Neural progenitor cell (in vitro differentiated cells): ENCODE data around the gene TNFRSF25. TPM values are rescaled to one million over a fixed set of nuclear protein-coding genes. Genes with fewer than 3 reads are reported as not detected.

ENCODE experiments used
- DNase-seq: peaks from one replicate; pipeline ENCODE4 v3.0.0-alpha.2; 2016; ENCODE audit warnings: low spot score
- H2AFZ ChIP-seq: fragments of 200-600 bp; sonication (generic); replicated peaks from 2 replicates; pipeline ENCODE4 v1.6.1; 2016; ENCODE audit warnings: antibody characterized with exemption
- H3F3A ChIP-seq: fragments of 200-600 bp; sonication (generic); 2 replicates; pipeline ENCODE4 v1.6.1; 2016; ENCODE audit warnings: antibody characterized with exemption, low read depth
- H3K27ac ChIP-seq: fragments of 200-600 bp; sonication (generic); 2 replicates; pipeline ENCODE4 v1.5.1; 2016; ENCODE audit warnings: mild to moderate bottlenecking
- H3K27me3 ChIP-seq: fragments of 200-600 bp; sonication (generic); 2 replicates; pipeline ENCODE4 v1.6.1; 2016; ENCODE audit warnings: mild to moderate bottlenecking, moderate library complexity
- H3K36me3 ChIP-seq: fragments of 200-600 bp; sonication (generic); 2 replicates; pipeline ENCODE4 v1.5.1; 2016
- H3K4me1 ChIP-seq: fragments of 200-600 bp; sonication (generic); 2 replicates; pipeline ENCODE4 v1.6.1; 2016; ENCODE audit warnings: mixed run types
- H3K4me2 ChIP-seq: fragments of 200-600 bp; sonication (generic); 2 replicates; pipeline ENCODE4 v1.6.1; 2016
- H3K4me3 ChIP-seq: fragments of 200-600 bp; sonication (generic); 2 replicates; pipeline ENCODE4 v1.5.1; 2016
- H3K79me2 ChIP-seq: fragments of 200-600 bp; sonication (generic); 2 replicates; pipeline ENCODE4 v1.6.1; 2016; ENCODE audit warnings: low read depth
- H3K9ac ChIP-seq: fragments of 200-600 bp; sonication (generic); 2 replicates; pipeline ENCODE4 v1.6.1; 2016
- H3K9me3 ChIP-seq: fragments of 200-600 bp; sonication (generic); 2 replicates; pipeline ENCODE4 v1.5.1; 2016; ENCODE audit warnings: low read depth
- H4K20me1 ChIP-seq: fragments of 200-600 bp; sonication (generic); 2 replicates; pipeline ENCODE4 v1.6.1; 2016; ENCODE audit warnings: low read depth
- H3K27ac Mint-ChIP-seq: 3 replicates; pipeline ENCODE4 v1.8.0; 2021; ENCODE audit warnings: mixed read lengths
- H3K27me3 Mint-ChIP-seq: 2 replicates; pipeline ENCODE4 v1.8.0; 2022; ENCODE audit warnings: low read depth, mild to moderate bottlenecking, inconsistent platforms, moderate library complexity, mixed read lengths; ENCODE audit not compliant: insufficient read depth
- H3K36me3 Mint-ChIP-seq: 3 replicates; pipeline ENCODE4 v1.8.0; 2021; ENCODE audit warnings: mixed read lengths
- H3K4me1 Mint-ChIP-seq: 3 replicates; pipeline ENCODE4 v1.8.0; 2021; ENCODE audit warnings: mixed read lengths
- H3K4me3 Mint-ChIP-seq: 3 replicates; pipeline ENCODE4 v1.8.0; 2021; ENCODE audit warnings: mild to moderate bottlenecking, moderate library complexity, mixed read lengths
- H3K9me3 Mint-ChIP-seq: 3 replicates; pipeline ENCODE4 v1.8.0; 2020; ENCODE audit warnings: mixed read lengths
- EZH2 ChIP-seq: fragments of 200-600 bp; sonication (generic); IDR thresholded peaks from 2 replicates; pipeline ENCODE4 v1.6.1; 2017; ENCODE audit warnings: antibody characterized with exemption, mild to moderate bottlenecking, moderate library complexity
- EZH2phosphoT487 ChIP-seq: fragments of 200-600 bp; sonication (generic); IDR thresholded peaks from 2 replicates; pipeline ENCODE4 v1.6.1; 2017; ENCODE audit warnings: antibody characterized with exemption
- total RNA-seq: library from RNA; depleted of rRNA; stranded (reverse); fragments of >200 nt; gene quantifications from 2 replicates; pipeline ENCODE4 v1.2.3, GENCODE V29; 2015; ENCODE audit warnings: low replicate concordance
- TF ChIP-seq, protein P1 (sequence below): fragments of 200-600 bp; sonication (generic); IDR thresholded peaks from 2 replicates; pipeline ENCODE4 v1.5.1; 2017; ENCODE audit warnings: antibody characterized with exemption, mild to moderate bottlenecking

The TNFRSF25 gene
- total RNA-seq, 1 donor from 2014 or later: 15.6 TPM

DNA sequence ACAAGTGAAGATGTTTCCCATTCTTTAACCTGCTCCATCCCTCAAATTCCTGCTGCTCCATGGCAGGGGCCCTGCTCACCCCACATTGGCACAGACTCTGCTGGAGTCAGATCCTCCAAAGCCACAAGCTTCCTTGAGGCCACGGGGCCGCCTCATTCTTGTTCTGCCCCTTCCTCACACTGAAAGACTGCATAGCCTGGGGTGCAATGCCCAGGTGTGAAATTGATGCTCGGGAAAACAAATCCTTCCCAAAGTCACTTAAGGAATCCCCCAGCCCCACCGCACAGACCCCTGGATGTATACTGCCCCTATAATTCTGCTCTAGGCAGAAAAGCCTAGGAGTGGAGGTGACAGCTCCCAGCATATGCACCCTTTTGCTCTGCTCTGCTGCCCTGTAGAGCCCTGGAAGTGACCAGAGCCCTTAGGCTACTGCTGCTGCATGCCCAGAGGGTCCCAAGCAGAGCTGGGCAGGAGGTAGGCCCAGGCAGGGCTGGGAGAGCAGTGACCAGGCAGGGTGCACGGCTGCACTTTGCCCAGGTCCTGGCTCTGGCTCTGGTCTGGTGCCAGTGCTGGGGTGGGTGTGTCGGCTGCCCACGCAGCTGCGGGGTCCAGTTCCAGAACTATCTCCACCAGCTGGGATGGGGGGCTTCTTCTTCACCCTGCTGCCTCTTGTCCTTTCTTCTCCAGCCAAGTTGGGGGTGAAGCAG is 47.9 kb downstream of the TNFRSF25 start:
- Mint-ChIP-seq H3K36me3 (no peaks in the 10 kb centered on the region), H3K27me3 (peaks cover 63% of the 10 kb centered on the region)

DNA sequence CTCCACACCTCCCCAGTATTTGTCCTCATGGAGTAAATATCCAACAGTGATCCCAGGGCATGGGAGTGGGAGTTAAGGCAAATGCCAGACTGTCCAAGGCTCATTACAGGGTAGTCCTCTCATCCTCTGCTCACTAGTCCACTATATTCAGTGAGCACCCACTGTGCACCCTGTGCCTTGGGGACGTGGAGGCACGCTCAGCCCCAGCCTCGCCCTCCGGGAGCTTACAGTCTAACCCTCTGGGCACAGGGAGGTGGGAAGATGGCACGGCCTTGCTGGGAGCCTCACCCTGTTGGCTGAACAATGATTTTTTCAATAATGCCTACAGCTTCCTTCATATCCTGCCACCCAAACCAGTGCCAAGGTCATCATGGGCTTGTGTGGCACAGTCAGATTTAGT is 49.1 kb downstream of the TNFRSF25 start:
- Mint-ChIP-seq H3K9me3 (peaks cover 2% of the 10 kb centered on the region), H3K4me1 (peaks cover 7% of the 10 kb centered on the region), H3K27ac (no peak overlapping the region), H3K36me3 (no peaks in the 10 kb centered on the region), H3K27me3 (peaks cover 61% of the 10 kb centered on the region), H3K4me3 (no peak overlapping the region)
- H3K79me2 ChIP-seq: no peaks in the 10 kb centered on the region
- no peak overlapping the region for H2AFZ ChIP-seq
- no peak overlapping the region for H3K9ac ChIP-seq
- TF ChIP-seq, protein P1, sequence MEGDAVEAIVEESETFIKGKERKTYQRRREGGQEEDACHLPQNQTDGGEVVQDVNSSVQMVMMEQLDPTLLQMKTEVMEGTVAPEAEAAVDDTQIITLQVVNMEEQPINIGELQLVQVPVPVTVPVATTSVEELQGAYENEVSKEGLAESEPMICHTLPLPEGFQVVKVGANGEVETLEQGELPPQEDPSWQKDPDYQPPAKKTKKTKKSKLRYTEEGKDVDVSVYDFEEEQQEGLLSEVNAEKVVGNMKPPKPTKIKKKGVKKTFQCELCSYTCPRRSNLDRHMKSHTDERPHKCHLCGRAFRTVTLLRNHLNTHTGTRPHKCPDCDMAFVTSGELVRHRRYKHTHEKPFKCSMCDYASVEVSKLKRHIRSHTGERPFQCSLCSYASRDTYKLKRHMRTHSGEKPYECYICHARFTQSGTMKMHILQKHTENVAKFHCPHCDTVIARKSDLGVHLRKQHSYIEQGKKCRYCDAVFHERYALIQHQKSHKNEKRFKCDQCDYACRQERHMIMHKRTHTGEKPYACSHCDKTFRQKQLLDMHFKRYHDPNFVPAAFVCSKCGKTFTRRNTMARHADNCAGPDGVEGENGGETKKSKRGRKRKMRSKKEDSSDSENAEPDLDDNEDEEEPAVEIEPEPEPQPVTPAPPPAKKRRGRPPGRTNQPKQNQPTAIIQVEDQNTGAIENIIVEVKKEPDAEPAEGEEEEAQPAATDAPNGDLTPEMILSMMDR: no peak
- no peak for TF ChIP-seq EZH2phosphoT487
- TF ChIP-seq EZH2: no peak
- peaks cover 25% of the 10 kb centered on the region for H3F3A ChIP-seq
- DNase-seq: no peak
- peaks cover 34% of the 10 kb centered on the region for H4K20me1 ChIP-seq
- no peaks in the 10 kb centered on the region for H3K9me3 ChIP-seq
- no peak overlapping the region for H3K4me2 ChIP-seq
- no peaks in the 10 kb centered on the region for H3K36me3 ChIP-seq
- no peak overlapping the region for H3K27ac ChIP-seq
- peaks cover 24% of the 10 kb centered on the region for H3K4me1 ChIP-seq
- H3K4me3 ChIP-seq: no peak overlapping the region
- H3K27me3 ChIP-seq: peaks cover 86% of the 10 kb centered on the region

More for the DNA sequence above, 47.9 kb downstream of the TNFRSF25 start:
- no peaks in the 10 kb centered on the region for H3K9me3 ChIP-seq
- H2AFZ ChIP-seq: no peak overlapping the region
- no peak overlapping the region for H3K4me3 ChIP-seq
- TF ChIP-seq EZH2phosphoT487 (no peak), EZH2 (no peak)
- TF ChIP-seq, protein P1: no peak
- H3K9ac ChIP-seq: no peak overlapping the region
- H3K27me3 ChIP-seq: peaks cover 98% of the 10 kb centered on the region
- no peaks in the 10 kb centered on the region for H3K36me3 ChIP-seq
- peaks cover 24% of the 10 kb centered on the region for H3K4me1 ChIP-seq
- no peak overlapping the region for H3K4me3 Mint-ChIP-seq
- DNase-seq: no peak
- no peak overlapping the region for H3K27ac ChIP-seq
- no peak overlapping the region for H3K4me2 ChIP-seq
- no peaks in the 10 kb centered on the region for H3K79me2 ChIP-seq
- H3K27ac Mint-ChIP-seq: peak overlapping the region; percentile 88
- H4K20me1 ChIP-seq: peaks cover 40% of the 10 kb centered on the region
- H3K4me1 Mint-ChIP-seq: peaks cover 7% of the 10 kb centered on the region
- peaks cover 25% of the 10 kb centered on the region for H3F3A ChIP-seq
- peaks cover 2% of the 10 kb centered on the region for H3K9me3 Mint-ChIP-seq

DNA sequence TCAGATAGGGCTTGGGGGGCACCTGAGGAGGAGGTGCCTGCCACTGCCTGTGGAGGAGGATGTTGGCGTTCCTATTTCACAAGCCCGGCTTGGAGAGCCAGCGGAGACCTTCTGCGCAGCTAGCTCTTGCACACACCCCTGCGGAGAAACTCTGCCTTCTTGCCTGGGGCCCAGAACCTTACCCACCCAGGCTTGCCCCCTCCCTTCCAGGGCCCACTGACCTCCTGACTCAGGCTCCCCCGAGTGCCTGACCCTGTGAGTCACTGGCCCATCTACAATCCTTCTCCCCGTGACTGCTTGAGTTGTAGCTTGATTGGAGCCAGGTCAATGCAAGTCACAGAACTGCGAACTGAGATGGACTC is 49.7 kb downstream of the TNFRSF25 start:
- Histone ChIP-seq H3F3A (peaks cover 21% of the 10 kb centered on the region), H3K9me3 (no peaks in the 10 kb centered on the region), H3K79me2 (no peaks in the 10 kb centered on the region), H3K4me3 (no peak overlapping the region), H4K20me1 (peaks cover 29% of the 10 kb centered on the region), H3K27ac (no peak overlapping the region), H3K4me2 (no peak overlapping the region), H3K9ac (no peak overlapping the region), H3K36me3 (no peaks in the 10 kb centered on the region), H3K4me1 (peaks cover 23% of the 10 kb centered on the region), H3K27me3 (peaks cover 80% of the 10 kb centered on the region), H2AFZ (no peak overlapping the region)
- Mint-ChIP-seq H3K36me3 (no peaks in the 10 kb centered on the region), H3K27ac (no peak overlapping the region), H3K4me1 (peaks cover 7% of the 10 kb centered on the region), H3K9me3 (peaks cover 2% of the 10 kb centered on the region), H3K4me3 (no peak overlapping the region), H3K27me3 (peaks cover 55% of the 10 kb centered on the region)
- no peak for TF ChIP-seq EZH2phosphoT487
- no peak for TF ChIP-seq EZH2
- TF ChIP-seq, protein P1: no peak
- DNase-seq: peak; percentile 1
